Upper lobe of left lung (tissue), 6 donors: Measurements from ENCODE around the gene ASPDH. TPM values are rescaled to one million over a fixed set of nuclear protein-coding genes. Genes with fewer than 3 reads are reported as not detected.

ENCODE experiments used
- ATAC-seq, 2 donors: fragments of 200-7000 bp; cut with Tn5 transposase; one replicate each; pipeline ENCODE4 v1.9.1; 2022; ENCODE audit warnings: mild to moderate bottlenecking in 2 of 2, moderate library complexity in 2 of 2; ENCODE audit not compliant: low FRiP score in 2 of 2
- DNase-seq, 2 donors: peaks; one replicate each; pipeline ENCODE4 v3.0.0-alpha.2; 2019 to 2020
- H3K27ac ChIP-seq, 4 donors: fragments of 200-600 bp; sonication (generic); one replicate each; pipeline ENCODE4 v1.5.1; 2016 to 2019
- H3K27me3 ChIP-seq, 4 donors: fragments of 200-600 bp; sonication (generic); one replicate each; pipeline ENCODE4 v1.5.1; 2017 to 2019
- H3K36me3 ChIP-seq, 4 donors: fragments of 200-600 bp; sonication (generic); one replicate each; pipeline ENCODE4 v1.5.1; 2016 to 2019
- H3K4me1 ChIP-seq, 4 donors: fragments of 200-600 bp; sonication (generic); one replicate each; pipeline ENCODE4 v1.5.1; 2018 to 2019
- H3K4me3 ChIP-seq, 4 donors: fragments of 200-600 bp; sonication (generic); one replicate each; pipeline ENCODE4 v1.5.1; 2017 to 2019; ENCODE audit warnings: mild to moderate bottlenecking in 2 of 4, moderate library complexity in 1 of 4
- H3K9me3 ChIP-seq, 4 donors: fragments of 200-600 bp; sonication (generic); one replicate each; pipeline ENCODE4 v1.5.1; 2018 to 2019
- CTCF ChIP-seq, 6 experiments: fragments of 450-650 bp in 4 of 6; fragments of 200-600 bp in 2 of 6; sonication (generic) in 2 of 6; IDR thresholded peaks; one replicate each; pipeline ENCODE4 v1.5.1; 2016 to 2019; ENCODE audit warnings: antibody characterized with exemption in 6 of 6
- EP300 ChIP-seq, 4 donors: sonication (generic); formaldehyde crosslinking; IDR thresholded peaks; one replicate each; pipeline ENCODE4 v1.5.1; 2017; ENCODE audit warnings: antibody characterized with exemption in 4 of 4, control low read depth in 2 of 4
- POLR2A ChIP-seq, 4 donors: fragments of 450-650 bp; IDR thresholded peaks; one replicate each; pipeline ENCODE4 v1.5.1; 2016 to 2017; ENCODE audit warnings: antibody characterized with exemption in 4 of 4, mild to moderate bottlenecking in 2 of 4
- POLR2AphosphoS5 ChIP-seq, 2 donors: sonication (generic); formaldehyde crosslinking; IDR thresholded peaks; one replicate each; pipeline ENCODE4 v1.5.1; 2017; ENCODE audit warnings: antibody characterized with exemption in 2 of 2
- WGBS, 2 donors: methylation state at CpG; one replicate each; pipeline ENCODE4 v1.1.5; 2017 to 2018; 5-methylcytosine and 5-hydroxymethylcytosine counted together
- total RNA-seq, 6 donors: library from RNA; depleted of rRNA in 4 of 6; stranded (reverse); fragments of >200 nt in 4 of 6; gene quantifications; one replicate each; pipeline versions ENCODE4 v1.1.0 to v1.2.1, GENCODE V29; 2016 to 2021
- donor health status: DM: no; HTN: no; CAD: no; lungs with moderate emphysema.
- donor health status: DM: no; HTN: yes; CAD: no; lungs with severe emphysema.

ASPDH gene
- total RNA-seq, 6 donors from 2014 or later: not detected

GRCh38 chr19:50548191-50549058 is 34.7 kb upstream of the ASPDH start:
- H3K36me3 ChIP-seq: no peaks in the 10 kb centered on the region
- WGBS, 2 donors: 72 to 82% methylated on average over 21 to 45 of the region's 45 CpGs
- TF ChIP-seq POLR2A (IDR thresholded peaks at IDR 0.05) (no peak), EP300 (IDR thresholded peaks at IDR 0.05) (no peak), CTCF (IDR thresholded peaks at IDR 0.05) (no peak), POLR2AphosphoS5 (IDR thresholded peaks at IDR 0.05) (no peak)
- no peak overlapping the region for H3K4me3 ChIP-seq
- ATAC-seq: peak in 1 of 2 donors; percentile 13
- no peak for DNase-seq
- no peaks in the 10 kb centered on the region for H3K9me3 ChIP-seq
- H3K27me3 ChIP-seq: peaks cover 0 to 8% (median 2%) of the 10 kb centered on the region in 4 donors
- H3K4me1 ChIP-seq: peaks cover 3 to 28% (median 8%) of the 10 kb centered on the region in 4 donors
- peak overlapping the region in 2 of 4 donors; percentile 4 to 40 for H3K27ac ChIP-seq

GRCh38 chr19:50547385-50548190 is 33.9 kb upstream of the ASPDH start:
- H3K4me1 ChIP-seq: peaks cover 3 to 28% (median 8%) of the 10 kb centered on the region in 4 donors
- H3K27me3 ChIP-seq: peaks cover 0 to 8% (median 2%) of the 10 kb centered on the region in 4 donors
- 33 to 67% methylated on average over 3 to 17 of the region's 18 CpGs for WGBS, 2 donors
- H3K36me3 ChIP-seq: no peaks in the 10 kb centered on the region
- TF ChIP-seq EP300 (IDR thresholded peaks at IDR 0.05) (no peak), POLR2A (IDR thresholded peaks at IDR 0.05) (no peak), POLR2AphosphoS5 (IDR thresholded peaks at IDR 0.05) (no peak)
- DNase-seq (no peak), ATAC-seq (no peak)
- peak overlapping the region in 3 of 4 donors; percentile 4 to 40 (median 30) for H3K27ac ChIP-seq
- H3K4me3 ChIP-seq: no peak overlapping the region
- no peaks in the 10 kb centered on the region for H3K9me3 ChIP-seq

GRCh38 chr19:50546527-50547221 is 33.0 kb upstream of the ASPDH start:
- TF ChIP-seq EP300 (IDR thresholded peaks at IDR 0.05): no peak
- no peak for TF ChIP-seq POLR2A (IDR thresholded peaks at IDR 0.05)
- TF ChIP-seq POLR2AphosphoS5 (IDR thresholded peaks at IDR 0.05): no peak
- no peak for TF ChIP-seq CTCF (IDR thresholded peaks at IDR 0.05)
- H3K9me3 ChIP-seq: no peaks in the 10 kb centered on the region
- peaks cover 3 to 28% (median 8%) of the 10 kb centered on the region in 4 donors for H3K4me1 ChIP-seq
- H3K4me3 ChIP-seq: no peak overlapping the region
- 75 to 81% methylated on average over 28 to 29 of the region's 29 CpGs for WGBS, 2 donors
- H3K27me3 ChIP-seq: peaks cover 0 to 1% (median under 1%) of the 10 kb centered on the region in 4 donors
- H3K36me3 ChIP-seq: no peaks in the 10 kb centered on the region
- no peak for DNase-seq
- ATAC-seq: no peak
- peak overlapping the region in 2 of 4 donors; percentile 33 to 49 for H3K27ac ChIP-seq

- H3K27me3 ChIP-seq: no peaks in the 10 kb centered on the region
- H3K4me1 ChIP-seq: peaks cover 3 to 21% (median 7%) of the 10 kb centered on the region in 4 donors
- TF ChIP-seq POLR2AphosphoS5 (IDR thresholded peaks at IDR 0.05) (no peak), EP300 (IDR thresholded peaks at IDR 0.05) (no peak), CTCF (IDR thresholded peaks at IDR 0.05) (no peak), POLR2A (IDR thresholded peaks at IDR 0.05) (no peak)
- no peaks in the 10 kb centered on the region for H3K36me3 ChIP-seq
- H3K27ac ChIP-seq: peak overlapping the region in 1 of 4 donors; percentile 23
- H3K4me3 ChIP-seq: no peak overlapping the region
- DNase-seq (no peak), ATAC-seq (no peak)
- H3K9me3 ChIP-seq: no peaks in the 10 kb centered on the region
- WGBS, 2 donors: 86 to 88% methylated on average over 5 to 18 of the region's 21 CpGs
Measured at GRCh38 chr19:50542943-50543342, 29.2 kb upstream of the ASPDH start.
